ENCODE data around the gene MSX1.

MSX1 gene

GRCh38 chr4:4887426-4887825, 28.0 kb downstream of the MSX1 start:
- Histone ChIP-seq H3K27me3 (replicated peaks in 2 of 5; ENCODE audit: control insufficient read depth in 4 of 5, insufficient read depth in 5 of 5, low read length in 4 of 5) (peaks cover 0 to 24% (median 7%) of the 10 kb centered on the region in 5 experiments), H3K4me3 (ENCODE audit: control insufficient read depth in 1 of 7, extremely low read depth in 1 of 7, insufficient read depth in 4 of 7, low read depth in 2 of 7, low read length in 6 of 7) (no peak overlapping the region), H3K9me3 (ENCODE audit: control extremely low read depth in 1 of 5, control insufficient read depth in 4 of 5, insufficient read depth in 2 of 5, low read depth in 1 of 5, low read length in 4 of 5) (no peaks in the 10 kb centered on the region), H3K4me1 (ENCODE audit: control extremely low read depth in 1 of 4, control insufficient read depth in 4 of 4, insufficient read depth in 4 of 4, low read length in 3 of 4) (no peaks in the 10 kb centered on the region), H3K27ac (ENCODE audit: insufficient read depth in 1 of 2, low read depth in 1 of 2, low read length in 2 of 2, poor library complexity in 1 of 2, severe bottlenecking in 2 of 2) (no peak overlapping the region), H3K36me3 (ENCODE audit: control insufficient read depth in 4 of 4, insufficient read depth in 4 of 4, low read length in 3 of 4) (no peaks in the 10 kb centered on the region)
- WGBS (ENCODE audit: insufficient coverage): 84% methylated on average over 5 of the region's 5 CpGs
- ChIA-PET POLR2A (no interaction called here), CTCF (interaction anchor here (1.2 kb wide), 1 partner anchor 9 kb away, joined by 4 read pairs; no protein-coding TSS in a partner anchor)
- DNase-seq: no peak

- no peak for DNase-seq
- CTCF ChIA-PET: interaction anchor here (1.2 kb wide), 1 partner anchor 8 kb away, joined by 4 read pairs; no protein-coding TSS in a partner anchor
- no peaks in the 10 kb centered on the region for H3K4me1 ChIP-seq (ENCODE audit: control extremely low read depth in 1 of 4, control insufficient read depth in 4 of 4, insufficient read depth in 4 of 4, low read length in 3 of 4)
- WGBS (ENCODE audit: insufficient coverage): 85% methylated on average over 4 of the region's 5 CpGs
- H3K27me3 ChIP-seq (replicated peaks in 2 of 5; ENCODE audit: control insufficient read depth in 4 of 5, insufficient read depth in 5 of 5, low read length in 4 of 5): peaks cover 0 to 23% (median 6%) of the 10 kb centered on the region in 5 experiments
- POLR2A ChIA-PET: no interaction called here
- H3K36me3 ChIP-seq (ENCODE audit: control insufficient read depth in 4 of 4, insufficient read depth in 4 of 4, low read length in 3 of 4): no peaks in the 10 kb centered on the region
- H3K4me3 ChIP-seq (ENCODE audit: control insufficient read depth in 1 of 7, extremely low read depth in 1 of 7, insufficient read depth in 4 of 7, low read depth in 2 of 7, low read length in 6 of 7): no peak overlapping the region
- H3K9me3 ChIP-seq (ENCODE audit: control extremely low read depth in 1 of 5, control insufficient read depth in 4 of 5, insufficient read depth in 2 of 5, low read depth in 1 of 5, low read length in 4 of 5): no peaks in the 10 kb centered on the region
- H3K27ac ChIP-seq (ENCODE audit: insufficient read depth in 1 of 2, low read depth in 1 of 2, low read length in 2 of 2, poor library complexity in 1 of 2, severe bottlenecking in 2 of 2): no peak overlapping the region
These were observed 29.2 kb downstream of the MSX1 start for GRCh38 chr4:4888695-4889094.

- H3K27ac ChIP-seq (ENCODE audit: insufficient read depth in 1 of 2, low read depth in 1 of 2, low read length in 2 of 2, poor library complexity in 1 of 2, severe bottlenecking in 2 of 2): no peak overlapping the region
- no peaks in the 10 kb centered on the region for H3K4me1 ChIP-seq (ENCODE audit: control extremely low read depth in 1 of 4, control insufficient read depth in 4 of 4, insufficient read depth in 4 of 4, low read length in 3 of 4)
- H3K27me3 ChIP-seq (replicated peaks in 2 of 5; ENCODE audit: control insufficient read depth in 4 of 5, insufficient read depth in 5 of 5, low read length in 4 of 5): peaks cover 0 to 24% (median 6%) of the 10 kb centered on the region in 5 experiments
- CTCF ChIA-PET: no interaction called here
- no peak overlapping the region for H3K4me3 ChIP-seq (ENCODE audit: control insufficient read depth in 1 of 7, extremely low read depth in 1 of 7, insufficient read depth in 4 of 7, low read depth in 2 of 7, low read length in 6 of 7)
- 92% methylated on average over 9 of the region's 9 CpGs for WGBS (ENCODE audit: insufficient coverage)
- no peaks in the 10 kb centered on the region for H3K36me3 ChIP-seq (ENCODE audit: control insufficient read depth in 4 of 4, insufficient read depth in 4 of 4, low read length in 3 of 4)
- no peak for DNase-seq
- POLR2A ChIA-PET: no interaction called here
- H3K9me3 ChIP-seq (ENCODE audit: control extremely low read depth in 1 of 5, control insufficient read depth in 4 of 5, insufficient read depth in 2 of 5, low read depth in 1 of 5, low read length in 4 of 5): no peaks in the 10 kb centered on the region
These were observed 30.3 kb downstream of the MSX1 start for GRCh38 chr4:4889781-4890180.

- 95% methylated on average over 6 of the region's 7 CpGs for WGBS (ENCODE audit: insufficient coverage)
These were observed 31.2 kb downstream of the MSX1 start for GRCh38 chr4:4890574-4891255.

GRCh38 chr4:4893721-4894120, 34.3 kb downstream of the MSX1 start:
- ChIA-PET CTCF (no interaction called here), POLR2A (no interaction called here)
- no peak for DNase-seq
- Histone ChIP-seq H3K27me3 (replicated peaks in 2 of 5; ENCODE audit: control insufficient read depth in 4 of 5, insufficient read depth in 5 of 5, low read length in 4 of 5) (peaks cover 0 to 3% (median 0%) of the 10 kb centered on the region in 5 experiments), H3K4me1 (ENCODE audit: control extremely low read depth in 1 of 4, control insufficient read depth in 4 of 4, insufficient read depth in 4 of 4, low read length in 3 of 4) (no peaks in the 10 kb centered on the region), H3K9me3 (ENCODE audit: control extremely low read depth in 1 of 5, control insufficient read depth in 4 of 5, insufficient read depth in 2 of 5, low read depth in 1 of 5, low read length in 4 of 5) (no peaks in the 10 kb centered on the region), H3K36me3 (ENCODE audit: control insufficient read depth in 4 of 4, insufficient read depth in 4 of 4, low read length in 3 of 4) (no peaks in the 10 kb centered on the region), H3K4me3 (ENCODE audit: control insufficient read depth in 1 of 7, extremely low read depth in 1 of 7, insufficient read depth in 4 of 7, low read depth in 2 of 7, low read length in 6 of 7) (no peak overlapping the region), H3K27ac (ENCODE audit: insufficient read depth in 1 of 2, low read depth in 1 of 2, low read length in 2 of 2, poor library complexity in 1 of 2, severe bottlenecking in 2 of 2) (no peak overlapping the region)
- WGBS (ENCODE audit: insufficient coverage): no CpG with 5 or more reads among the region's 4 CpGs

More at GRCh38 chr4:4890574-4891255, 31.2 kb downstream of the MSX1 start:
- H3K27ac ChIP-seq (ENCODE audit: insufficient read depth in 1 of 2, low read depth in 1 of 2, low read length in 2 of 2, poor library complexity in 1 of 2, severe bottlenecking in 2 of 2): no peak overlapping the region
- ChIA-PET POLR2A (no interaction called here), CTCF (no interaction called here)
- DNase-seq: no peak
- peaks cover 0 to 24% (median 6%) of the 10 kb centered on the region in 5 experiments for H3K27me3 ChIP-seq (replicated peaks in 2 of 5; ENCODE audit: control insufficient read depth in 4 of 5, insufficient read depth in 5 of 5, low read length in 4 of 5)
- H3K36me3 ChIP-seq (ENCODE audit: control insufficient read depth in 4 of 4, insufficient read depth in 4 of 4, low read length in 3 of 4): no peaks in the 10 kb centered on the region
- no peaks in the 10 kb centered on the region for H3K9me3 ChIP-seq (ENCODE audit: control extremely low read depth in 1 of 5, control insufficient read depth in 4 of 5, insufficient read depth in 2 of 5, low read depth in 1 of 5, low read length in 4 of 5)
- no peaks in the 10 kb centered on the region for H3K4me1 ChIP-seq (ENCODE audit: control extremely low read depth in 1 of 4, control insufficient read depth in 4 of 4, insufficient read depth in 4 of 4, low read length in 3 of 4)
- H3K4me3 ChIP-seq (ENCODE audit: control insufficient read depth in 1 of 7, extremely low read depth in 1 of 7, insufficient read depth in 4 of 7, low read depth in 2 of 7, low read length in 6 of 7): no peak overlapping the region

GRCh38 chr4:4899202-4899925, 39.9 kb downstream of the MSX1 start:
- ChIA-PET POLR2A (no interaction called here), CTCF (no interaction called here)
- Histone ChIP-seq H3K4me3 (ENCODE audit: control insufficient read depth in 1 of 7, extremely low read depth in 1 of 7, insufficient read depth in 4 of 7, low read depth in 2 of 7, low read length in 6 of 7) (no peak overlapping the region), H3K4me1 (ENCODE audit: control extremely low read depth in 1 of 4, control insufficient read depth in 4 of 4, insufficient read depth in 4 of 4, low read length in 3 of 4) (no peaks in the 10 kb centered on the region), H3K27ac (ENCODE audit: insufficient read depth in 1 of 2, low read depth in 1 of 2, low read length in 2 of 2, poor library complexity in 1 of 2, severe bottlenecking in 2 of 2) (no peak overlapping the region), H3K27me3 (replicated peaks in 2 of 5; ENCODE audit: control insufficient read depth in 4 of 5, insufficient read depth in 5 of 5, low read length in 4 of 5) (peaks cover 0 to 2% (median 0%) of the 10 kb centered on the region in 5 experiments), H3K9me3 (ENCODE audit: control extremely low read depth in 1 of 5, control insufficient read depth in 4 of 5, insufficient read depth in 2 of 5, low read depth in 1 of 5, low read length in 4 of 5) (no peaks in the 10 kb centered on the region), H3K36me3 (ENCODE audit: control insufficient read depth in 4 of 4, insufficient read depth in 4 of 4, low read length in 3 of 4) (no peaks in the 10 kb centered on the region)
- 96% methylated on average over 5 of the region's 5 CpGs for WGBS (ENCODE audit: insufficient coverage)
- DNase-seq: no peak

- Histone ChIP-seq H3K4me3 (ENCODE audit: control insufficient read depth in 1 of 7, extremely low read depth in 1 of 7, insufficient read depth in 4 of 7, low read depth in 2 of 7, low read length in 6 of 7) (no peak overlapping the region), H3K27me3 (replicated peaks in 2 of 5; ENCODE audit: control insufficient read depth in 4 of 5, insufficient read depth in 5 of 5, low read length in 4 of 5) (peaks cover 0 to 2% (median 0%) of the 10 kb centered on the region in 5 experiments), H3K27ac (ENCODE audit: insufficient read depth in 1 of 2, low read depth in 1 of 2, low read length in 2 of 2, poor library complexity in 1 of 2, severe bottlenecking in 2 of 2) (no peak overlapping the region), H3K4me1 (ENCODE audit: control extremely low read depth in 1 of 4, control insufficient read depth in 4 of 4, insufficient read depth in 4 of 4, low read length in 3 of 4) (no peaks in the 10 kb centered on the region), H3K36me3 (ENCODE audit: control insufficient read depth in 4 of 4, insufficient read depth in 4 of 4, low read length in 3 of 4) (no peaks in the 10 kb centered on the region), H3K9me3 (ENCODE audit: control extremely low read depth in 1 of 5, control insufficient read depth in 4 of 5, insufficient read depth in 2 of 5, low read depth in 1 of 5, low read length in 4 of 5) (no peaks in the 10 kb centered on the region)
- CTCF ChIA-PET: no interaction called here
- WGBS (ENCODE audit: insufficient coverage): no CpG with 5 or more reads among the region's 2 CpGs
- POLR2A ChIA-PET: no interaction called here
- DNase-seq: peak; percentile 15 to 56 (median 54)
These were observed 42.4 kb downstream of the MSX1 start for GRCh38 chr4:4901877-4902276.
